Stimulated activated CD4-positive, alpha-beta T cell treated with anti-CD3 and anti-CD28 coated beads, Interleukin-1b, Interleukin-23, amount 100 ng/mL, for 4 hours (primary cell): Measurements from ENCODE around the gene ETS1.

Experiments
- DNase-seq, 2 donors: peaks; one replicate each; pipeline ENCODE4 v3.0.0-alpha.2; 2020; ENCODE audit warnings: low read depth in 2 of 2

Gene ETS1

DNA sequence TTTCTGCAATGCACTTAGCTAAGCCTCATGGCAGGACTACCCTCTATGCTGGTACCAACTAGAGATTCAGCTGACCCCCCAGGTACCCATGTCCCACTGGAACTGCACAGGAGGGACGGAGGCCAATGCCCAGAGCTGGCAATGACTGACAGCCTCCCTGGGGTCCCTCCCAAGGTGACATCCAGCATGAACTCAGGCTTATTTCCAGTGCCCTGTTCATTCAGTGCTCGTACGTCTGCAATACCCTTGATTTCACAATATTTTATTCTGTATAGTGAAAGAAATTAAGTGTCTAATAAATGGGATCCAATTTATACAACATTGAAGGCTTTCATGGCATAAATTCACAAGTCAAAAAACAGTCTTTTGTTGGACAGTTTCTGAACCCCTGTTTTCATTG is 20.2 kb downstream of the ETS1 start:
- DNase-seq = no peak

DNA sequence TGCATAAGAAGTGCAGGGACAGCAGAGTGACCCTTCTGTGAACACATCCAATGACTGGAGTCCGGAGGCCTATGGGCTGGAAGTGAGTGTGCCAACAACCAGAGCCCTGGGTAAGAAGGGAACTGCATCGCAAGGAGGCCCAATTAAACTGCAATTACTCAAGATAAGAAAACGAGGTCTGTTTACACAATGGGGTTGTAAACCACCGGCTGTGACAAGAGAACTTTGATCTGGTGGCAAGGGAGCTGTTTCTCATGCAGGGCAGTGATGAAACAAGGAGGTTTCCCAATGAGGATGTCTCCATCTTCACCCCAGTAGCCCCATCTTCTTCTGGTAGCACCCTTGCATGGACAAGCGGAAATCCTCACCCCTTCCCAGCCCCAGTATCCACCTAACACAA is 21.5 kb downstream of the ETS1 start:
- DNase-seq = no peak

DNA sequence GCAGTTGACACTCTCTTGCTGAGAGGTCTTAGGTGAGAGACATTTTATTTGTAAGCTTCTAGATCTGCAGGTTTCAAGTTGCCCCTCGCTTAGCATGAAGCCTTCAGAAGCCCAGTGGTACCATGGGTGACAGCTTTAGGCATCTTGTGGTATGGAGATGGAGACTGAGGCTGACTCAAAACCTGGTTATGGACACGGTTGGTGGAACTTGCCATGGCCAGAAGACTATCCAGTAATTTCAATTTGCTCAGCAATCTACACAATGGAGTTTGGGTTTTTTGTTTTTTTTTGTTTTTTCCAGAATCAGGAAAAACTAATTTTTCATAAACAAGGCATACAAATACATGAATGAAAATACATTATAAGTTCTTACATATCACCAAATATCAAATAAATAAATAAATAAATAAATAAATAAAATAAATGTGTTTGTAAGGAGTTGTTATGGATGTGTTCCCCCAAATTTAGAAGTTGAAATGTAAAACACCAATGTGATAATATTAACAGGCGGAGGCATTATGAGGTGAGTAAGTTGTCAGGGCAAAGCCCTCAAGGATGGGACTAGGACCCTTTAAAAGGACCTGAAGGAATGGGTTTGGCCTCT is 22.6 kb downstream of the ETS1 start:
- no peak for DNase-seq

DNA sequence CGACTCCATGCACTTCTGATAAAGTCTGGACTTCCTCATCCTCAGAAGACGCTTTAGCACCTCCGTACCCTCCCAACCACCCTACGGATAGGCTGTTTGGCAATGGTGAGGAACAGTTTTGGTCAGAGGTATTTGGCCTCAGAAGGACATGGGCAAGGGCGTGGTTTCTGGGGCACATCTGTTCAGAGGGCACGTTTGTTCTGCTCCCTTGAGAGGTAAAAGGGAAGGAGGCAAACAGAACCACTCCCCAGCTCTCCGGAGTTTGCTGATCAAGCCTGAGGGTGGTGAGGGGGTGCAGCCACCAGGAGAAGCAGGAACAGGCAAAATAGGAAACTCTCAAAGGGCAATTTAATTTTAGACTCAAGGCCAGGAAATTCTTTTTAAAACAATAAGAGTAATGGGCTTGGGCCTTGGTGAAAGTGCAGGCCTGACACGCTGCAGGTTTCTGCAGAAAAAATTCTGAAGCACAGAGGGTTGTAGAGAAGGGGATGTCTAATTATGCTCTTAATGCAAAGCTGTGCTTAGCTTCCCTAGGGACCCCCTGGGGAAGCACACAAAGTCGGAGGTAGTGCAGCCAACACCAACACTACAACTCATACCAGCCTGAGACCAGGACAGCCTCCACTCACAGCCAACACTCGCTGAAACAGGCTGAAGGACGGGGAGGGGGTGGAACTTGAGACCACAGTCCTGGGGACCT is 23.3 kb downstream of the ETS1 start:
- DNase-seq = no peak

DNA sequence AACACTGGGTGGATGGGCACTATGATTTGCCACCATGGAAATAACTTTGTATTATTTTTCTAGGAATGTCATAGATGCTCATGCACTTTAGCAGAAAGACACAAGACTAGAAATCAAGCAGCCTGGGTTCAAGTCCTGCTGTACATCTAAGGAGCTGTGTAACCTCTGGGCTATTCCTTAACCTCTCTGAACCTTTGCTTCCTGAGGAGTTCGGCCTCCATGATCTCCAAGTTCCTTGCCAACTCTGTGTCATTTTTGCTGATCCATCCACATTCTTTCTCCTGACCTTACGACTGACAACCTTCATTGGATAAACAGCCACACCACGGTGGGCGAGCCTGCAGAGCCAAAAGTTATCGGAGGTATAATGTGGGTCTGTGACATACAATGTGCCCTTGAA is 24.1 kb downstream of the ETS1 start:
- no peak for DNase-seq

DNA sequence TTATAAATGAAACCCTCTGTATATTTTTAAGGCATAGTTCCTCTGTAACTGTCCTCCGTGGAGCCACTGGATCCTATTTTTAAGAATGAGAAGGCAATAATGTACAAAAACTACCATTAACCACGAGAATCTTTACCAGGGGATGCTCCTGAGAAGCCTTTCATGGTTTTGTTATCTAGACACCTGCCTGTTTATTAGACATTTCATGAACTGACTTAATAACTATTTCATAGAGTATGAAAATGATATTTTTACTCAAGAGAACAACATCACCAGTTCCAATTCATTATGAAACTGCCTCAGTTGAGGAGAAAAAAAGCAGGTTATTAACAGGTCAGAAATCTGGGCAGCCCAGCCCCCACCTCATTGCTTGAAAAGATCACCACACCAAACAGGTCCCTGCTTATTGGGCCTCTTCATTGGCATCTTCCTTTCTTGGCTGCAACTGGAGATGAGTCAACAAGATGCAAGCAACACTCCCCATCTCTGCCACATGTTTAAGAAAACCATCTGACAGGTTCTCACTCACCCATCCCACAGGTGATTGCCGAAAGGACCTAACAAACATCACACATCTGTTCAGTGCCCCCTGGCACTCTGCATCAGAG is 27.8 kb downstream of the ETS1 start:
- DNase-seq = no peak

DNA sequence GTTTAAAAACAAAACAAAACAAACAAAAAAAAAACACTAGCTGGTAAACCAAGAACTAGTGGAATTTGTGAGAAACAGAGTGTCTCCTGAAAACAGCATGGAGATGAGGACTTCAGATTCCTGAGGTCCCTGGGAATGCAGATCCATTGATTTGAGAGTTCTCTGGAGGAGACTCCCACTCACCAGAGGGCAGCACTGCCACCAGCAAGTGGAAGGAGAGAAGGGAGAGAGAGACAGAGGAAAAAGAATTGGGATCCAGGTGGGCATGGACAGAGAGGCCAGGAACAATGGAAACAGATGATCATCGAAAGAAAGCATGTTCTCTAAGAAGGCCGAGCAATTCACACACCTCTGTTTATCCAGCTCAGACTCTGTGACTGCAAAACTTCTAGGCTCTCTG is 31.8 kb downstream of the ETS1 start:
- no peak for DNase-seq

DNA sequence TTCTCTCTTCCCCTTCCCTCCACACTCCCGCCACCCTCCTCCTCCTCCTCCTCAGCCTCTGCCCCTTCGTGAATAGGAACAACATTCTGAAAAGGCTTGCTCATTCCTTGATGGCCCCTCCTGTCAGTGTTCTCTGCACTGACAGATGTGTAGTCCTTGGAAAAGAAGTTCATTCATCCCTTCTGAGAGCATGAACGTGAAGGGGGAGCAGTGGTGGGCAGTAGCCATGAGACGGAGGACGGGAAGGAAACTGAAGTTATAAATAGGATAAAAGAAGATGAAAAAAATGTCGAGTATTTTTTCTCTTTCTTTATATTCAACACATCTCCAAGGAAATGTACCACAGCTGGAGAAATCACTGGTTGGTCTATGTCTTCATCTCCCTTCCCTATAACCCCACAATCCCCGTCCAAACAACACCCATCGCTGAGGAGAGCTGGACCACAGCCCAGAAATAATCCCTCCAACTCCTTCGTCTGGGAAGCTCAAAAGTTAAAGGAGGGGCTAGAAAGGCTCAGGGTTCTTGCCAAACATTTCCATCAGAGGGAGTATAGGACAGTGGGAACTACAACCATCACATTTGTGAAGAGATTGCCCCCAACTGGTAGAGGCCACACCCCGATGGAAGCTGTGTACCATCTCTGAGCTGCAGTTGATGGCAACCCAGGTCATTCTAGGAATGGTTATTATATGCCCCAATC is 33.5 kb downstream of the ETS1 start:
- DNase-seq = no peak

DNA sequence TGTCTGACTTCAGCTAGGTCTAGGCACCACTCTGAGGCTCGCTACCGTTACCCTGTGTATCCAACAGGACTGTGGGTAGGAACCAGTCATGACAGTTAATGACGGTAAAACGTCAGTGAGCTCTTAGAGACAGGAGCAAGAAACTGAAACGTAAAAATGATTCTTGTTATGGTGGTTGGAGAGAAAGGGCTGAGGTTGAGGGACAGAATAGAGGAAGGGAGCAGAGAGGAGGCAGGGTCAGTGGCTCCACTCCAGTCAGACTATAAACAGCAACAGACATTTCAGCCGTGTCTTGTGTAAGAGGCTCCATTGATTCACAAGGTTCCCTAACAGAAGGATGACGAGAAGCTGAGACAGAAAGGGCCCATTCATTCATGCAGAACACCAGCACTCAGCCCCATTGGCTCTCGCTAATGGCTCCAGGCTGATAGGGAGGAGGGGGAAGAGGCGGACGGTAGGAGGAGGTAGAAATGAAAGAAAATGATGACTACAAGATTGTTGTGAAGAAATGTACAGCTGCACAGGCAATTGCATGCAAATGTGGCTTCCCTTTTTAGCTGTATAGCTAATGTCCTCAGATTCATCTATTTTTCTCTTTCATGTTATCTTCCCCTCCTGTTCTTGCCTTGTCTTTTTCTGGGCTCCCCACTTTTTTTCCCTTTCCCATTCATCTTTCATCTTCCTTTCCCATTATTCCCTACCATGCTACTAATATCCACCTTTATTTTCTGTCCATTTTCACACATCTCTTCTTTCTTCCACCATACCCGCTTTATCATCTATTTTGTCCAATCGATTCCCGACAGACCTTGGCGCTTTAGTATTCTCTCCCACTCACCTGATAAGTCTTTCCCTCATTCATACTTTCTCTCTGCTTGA is 34.3 kb downstream of the ETS1 start:
- no peak for DNase-seq

DNA sequence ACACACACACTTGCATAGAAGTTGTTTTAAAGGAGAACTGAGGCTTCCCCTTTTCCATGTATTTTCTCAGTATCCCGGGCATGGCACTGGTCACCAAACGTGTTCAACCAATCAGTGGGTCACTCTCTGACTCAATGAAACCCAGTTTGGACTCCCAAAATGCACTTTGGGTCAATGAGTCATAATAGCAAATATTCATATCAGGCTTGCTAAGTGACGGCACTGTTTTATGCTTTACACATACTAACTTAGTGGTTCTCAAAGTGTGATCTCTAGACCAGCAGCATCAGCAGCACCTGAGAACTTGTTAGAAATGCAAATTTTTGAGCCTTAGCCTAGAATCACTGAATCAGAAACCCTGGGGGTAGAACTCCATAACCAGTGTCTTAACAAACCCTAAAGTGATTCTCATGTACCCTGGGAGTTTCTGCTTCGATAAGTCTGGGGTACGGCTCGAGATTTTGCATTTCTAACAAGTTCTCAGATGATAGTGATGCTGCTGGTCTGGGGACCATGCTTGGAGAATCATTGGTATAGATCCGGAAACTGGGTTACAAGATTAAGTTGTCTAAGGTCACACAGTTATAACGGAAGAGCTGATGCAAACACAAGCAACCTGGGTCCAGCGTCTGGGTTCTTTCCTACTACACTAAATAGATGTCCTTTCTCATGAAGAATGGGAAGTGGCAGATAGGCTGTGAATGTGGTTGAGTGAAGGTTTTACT is 35.6 kb downstream of the ETS1 start:
- no peak for DNase-seq

DNA sequence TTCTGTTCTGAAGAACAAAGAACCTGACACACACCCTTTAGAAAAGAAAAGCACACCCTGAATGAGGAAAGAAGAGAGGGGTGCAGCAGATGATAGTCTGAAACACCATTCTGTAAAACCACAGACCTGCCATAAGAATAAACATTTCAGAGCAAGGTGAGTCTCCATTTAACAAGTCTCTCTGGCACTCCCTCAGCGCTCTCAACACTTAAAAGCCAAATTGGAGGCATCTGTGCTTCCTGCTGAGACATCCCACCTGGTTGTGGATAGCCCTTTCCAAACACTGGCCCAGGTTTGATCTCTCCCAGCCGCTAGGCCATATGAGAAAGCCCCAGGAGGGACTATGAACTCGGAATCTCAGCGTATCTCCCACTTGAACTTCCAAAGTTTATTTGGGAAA is 36.3 kb downstream of the ETS1 start:
- no peak for DNase-seq

DNA sequence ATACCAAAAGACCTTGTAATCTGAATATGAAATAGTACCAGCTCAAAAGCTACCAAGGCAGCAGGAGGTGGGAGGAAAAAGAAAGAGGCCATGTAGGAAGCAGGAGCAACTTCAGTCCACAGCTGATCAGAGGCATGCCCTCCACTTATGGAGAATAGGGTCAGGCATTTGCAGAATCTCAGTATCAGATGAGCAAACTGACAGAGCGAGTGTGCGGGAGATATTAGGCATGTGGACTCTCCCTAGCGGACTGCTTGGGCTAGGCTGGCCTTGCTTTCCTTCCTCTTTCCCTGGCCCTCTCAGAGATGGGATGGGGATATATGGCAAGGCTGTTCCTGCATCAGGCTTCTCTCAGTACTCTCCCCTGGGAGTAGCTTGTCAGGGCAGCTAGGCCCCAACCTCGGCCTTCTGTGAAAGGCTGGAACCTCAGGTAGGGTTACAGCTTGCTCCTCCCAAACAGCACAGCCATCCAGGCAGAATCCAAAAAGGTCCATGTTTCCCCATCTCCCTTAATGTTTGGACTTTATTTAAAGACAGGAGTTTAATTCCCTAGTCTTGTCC is 37.0 kb downstream of the ETS1 start:
- DNase-seq = no peak

DNA sequence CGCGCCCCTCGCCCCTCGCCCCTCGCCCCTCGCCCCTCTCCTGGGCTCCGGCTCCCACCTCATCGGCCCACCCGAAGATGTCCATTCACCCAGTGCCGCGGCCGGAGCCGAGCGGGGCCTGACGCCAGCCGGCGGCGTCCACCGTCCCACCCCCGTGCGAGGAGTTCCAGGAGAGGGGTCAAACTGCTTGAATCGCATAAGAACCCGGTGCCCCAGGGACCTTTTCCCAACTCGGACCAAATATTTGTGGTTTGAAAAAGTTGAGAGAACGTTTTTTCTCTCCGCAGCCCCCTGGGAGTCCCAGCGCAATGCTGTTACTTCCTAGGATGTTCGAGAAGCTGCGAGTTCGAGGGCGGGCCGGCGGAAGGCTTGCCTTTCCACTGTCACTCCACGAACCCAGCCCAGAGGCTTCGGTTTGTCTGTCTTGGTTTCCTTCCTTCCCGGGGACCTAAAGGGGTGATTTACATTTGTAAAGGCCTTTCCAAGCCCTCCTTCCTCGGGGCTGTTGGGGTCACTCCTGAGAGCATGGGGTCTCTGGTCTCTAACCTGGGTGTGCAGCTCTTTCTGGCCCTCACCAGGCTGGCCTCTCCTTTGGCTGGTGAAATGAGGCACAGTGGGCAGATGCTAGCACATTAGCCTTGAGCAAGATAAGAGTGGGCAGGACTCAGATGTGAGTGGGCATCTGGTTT is 38.0 kb downstream of the ETS1 start:
- no peak for DNase-seq

DNA sequence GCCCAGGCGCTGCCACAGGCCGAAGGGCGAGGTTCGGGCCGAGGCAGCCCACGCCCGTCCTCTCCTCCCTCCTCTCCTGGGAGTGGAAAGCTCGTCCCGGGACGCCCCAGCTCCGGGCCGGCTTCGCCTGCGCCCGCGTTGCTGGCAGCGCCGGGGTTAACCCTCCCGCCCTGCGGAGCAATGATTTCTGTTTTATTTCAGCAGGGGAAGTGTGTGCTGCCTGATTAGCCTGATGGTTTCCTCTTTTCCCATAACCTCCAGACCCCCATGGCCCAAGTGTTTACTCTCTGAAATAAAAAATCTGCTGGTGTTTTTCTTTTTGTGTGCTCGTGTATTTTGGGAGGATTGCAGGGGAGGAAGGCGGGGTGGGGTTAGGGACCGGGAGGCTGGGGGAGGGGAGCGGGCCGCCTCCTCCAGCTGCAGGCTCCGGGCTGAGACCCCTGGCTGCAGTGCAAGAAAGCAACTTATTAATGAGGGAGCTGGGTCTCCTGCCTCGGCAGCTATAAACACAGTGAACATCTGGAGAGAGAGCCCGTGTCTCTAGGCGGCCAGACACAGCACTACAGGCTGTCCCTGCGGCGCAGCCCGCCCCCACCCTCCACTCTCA is 38.6 kb downstream of the ETS1 start:
- DNase-seq = no peak

DNA sequence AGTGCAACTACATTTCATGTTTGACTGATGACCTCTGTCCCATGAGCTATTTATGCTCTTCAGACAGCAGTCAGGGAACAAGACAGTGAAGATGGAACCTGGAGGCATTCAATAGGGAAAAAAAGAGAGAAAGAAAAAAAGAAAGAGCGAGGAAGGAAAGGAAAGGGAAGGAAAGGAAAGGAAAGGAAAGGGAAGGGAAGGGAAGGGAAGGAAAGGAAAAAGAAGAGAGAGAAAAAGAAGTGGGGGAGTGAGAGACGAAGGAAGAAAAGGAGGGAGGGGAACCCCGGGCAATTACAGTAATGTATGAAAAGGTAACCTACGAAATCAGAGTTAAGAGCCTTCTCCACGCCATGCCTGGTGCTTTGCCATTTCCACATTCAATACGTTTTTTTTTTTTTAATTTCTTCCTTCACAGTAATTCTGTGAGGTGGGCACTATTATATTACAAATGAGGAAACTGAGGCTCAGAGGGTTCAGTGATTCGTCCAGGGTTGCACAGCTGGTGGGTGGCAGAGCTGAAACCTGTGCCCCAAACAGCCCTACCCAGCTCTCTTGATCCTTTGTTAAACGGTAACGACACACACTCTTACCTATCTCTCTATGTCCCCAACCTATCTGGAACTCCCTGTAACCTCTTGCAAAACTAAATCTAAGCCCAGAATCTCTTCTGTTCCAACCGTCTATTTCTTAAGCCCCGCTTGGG is 39.3 kb downstream of the ETS1 start:
- DNase-seq = no peak

DNA sequence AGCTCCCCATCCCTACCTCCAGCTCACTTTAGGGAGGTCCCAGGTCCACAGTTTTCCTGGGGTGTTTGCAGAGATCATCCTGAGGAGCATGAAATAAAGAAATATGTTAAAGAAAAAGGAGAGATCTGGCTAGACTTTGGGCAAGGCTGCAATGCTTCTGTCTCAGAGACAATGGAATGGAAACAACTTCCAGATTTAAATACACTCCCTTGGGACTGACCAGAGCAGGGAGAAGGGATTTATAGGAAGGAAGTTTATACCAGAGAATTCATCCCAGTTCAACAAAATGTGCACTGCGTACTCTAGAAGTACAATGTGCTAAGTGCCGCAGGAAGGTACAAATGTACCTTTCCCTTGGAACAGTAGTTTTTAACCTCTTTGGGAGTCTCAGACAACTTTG is 40.4 kb downstream of the ETS1 start:
- no peak for DNase-seq

DNA sequence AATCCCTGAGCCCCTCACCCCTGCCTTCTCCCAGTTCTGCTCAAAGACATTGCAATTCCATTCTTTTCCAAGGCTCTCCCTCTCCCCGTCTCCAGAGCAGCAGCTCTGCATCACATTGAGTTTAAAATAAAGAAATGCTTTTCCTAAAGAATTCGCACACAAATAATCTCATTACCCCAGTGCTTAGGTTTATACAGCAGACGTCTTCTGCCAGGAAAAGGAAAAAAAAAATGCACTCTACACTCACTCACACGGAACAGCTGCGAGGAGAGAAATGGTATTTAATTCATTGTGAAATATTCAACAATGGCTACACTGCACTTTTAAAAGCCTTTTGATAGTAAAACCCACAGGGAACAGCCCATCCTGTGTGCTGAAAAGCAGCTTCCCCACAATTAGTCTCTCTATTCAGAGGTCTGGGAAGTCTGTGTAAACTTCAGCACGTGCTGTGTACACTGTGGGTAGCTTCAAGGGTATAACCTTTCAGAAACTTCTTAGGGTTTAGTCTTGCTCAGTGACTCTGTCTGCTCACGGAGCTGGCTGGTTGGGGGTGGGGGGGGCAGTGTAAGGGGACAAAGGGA is 42.8 kb downstream of the ETS1 start:
- DNase-seq = no peak

DNA sequence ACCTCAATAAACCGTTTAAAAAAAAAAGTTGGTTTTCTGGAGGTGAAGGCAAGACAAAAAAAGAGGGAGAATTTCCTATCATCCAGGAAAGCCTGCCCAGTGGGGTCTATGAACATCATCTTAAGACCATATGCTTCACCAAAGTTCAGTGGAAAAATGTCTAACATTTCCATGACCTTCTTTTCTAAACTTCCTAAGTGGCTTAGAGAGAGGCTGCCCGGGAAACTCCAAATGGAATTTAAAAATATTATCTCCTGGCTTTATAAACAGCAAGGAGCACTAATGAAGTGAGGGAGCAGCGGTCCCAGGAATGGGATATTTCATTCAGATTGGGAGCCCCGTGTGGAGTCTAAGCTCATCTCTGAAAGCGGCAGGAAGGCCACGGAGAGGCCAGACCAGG is 46.9 kb downstream of the ETS1 start:
- no peak for DNase-seq

DNA sequence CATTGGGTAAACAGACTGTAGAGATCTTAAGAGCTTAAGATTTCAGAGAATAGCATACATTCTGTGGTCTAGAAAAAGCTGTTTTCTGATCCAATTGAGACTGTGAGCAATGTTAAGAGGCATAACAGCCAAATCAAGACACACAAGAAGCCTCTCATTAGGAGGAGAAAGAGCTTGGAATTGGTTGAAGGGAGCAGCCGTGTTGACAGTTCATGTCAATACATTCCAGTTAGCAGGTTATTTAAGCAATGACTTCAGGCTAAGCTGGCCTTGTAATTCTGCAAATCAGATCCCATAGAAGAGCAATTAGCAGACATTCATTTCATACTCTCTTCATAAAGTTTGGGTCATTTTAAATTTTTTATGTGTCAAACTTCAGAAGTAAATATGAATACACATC is 50.9 kb downstream of the ETS1 start:
- DNase-seq = no peak
